PFSK-1 (cell line): ENCODE data around the gene ADAMTS2.

Source experiments
- SIN3A ChIP-seq: IDR thresholded peaks from 2 replicates; pipeline ENCODE4 v1.6.1; 2012; ENCODE audit warnings: mild to moderate bottlenecking, low read length, moderate library complexity, borderline replicate concordance; ENCODE audit not compliant: insufficient read depth
- TAF1 ChIP-seq: IDR thresholded peaks from 2 replicates; pipeline ENCODE4 v1.6.1; 2012; ENCODE audit warnings: low read length, control low read depth, borderline replicate concordance; ENCODE audit not compliant: insufficient read depth
- TF ChIP-seq, protein P1 (sequence below), 2 experiments: IDR thresholded peaks; 2 replicates each; pipeline versions ENCODE4 v1.6.1 to v1.8.0; 2011 to 2012; ENCODE audit warnings: low read depth in 2 of 2, low read length in 2 of 2, control low read depth in 1 of 2, inconsistent platforms in 1 of 2, mild to moderate bottlenecking in 1 of 2, moderate library complexity in 1 of 2; ENCODE audit not compliant: insufficient read depth in 1 of 2

DNA sequence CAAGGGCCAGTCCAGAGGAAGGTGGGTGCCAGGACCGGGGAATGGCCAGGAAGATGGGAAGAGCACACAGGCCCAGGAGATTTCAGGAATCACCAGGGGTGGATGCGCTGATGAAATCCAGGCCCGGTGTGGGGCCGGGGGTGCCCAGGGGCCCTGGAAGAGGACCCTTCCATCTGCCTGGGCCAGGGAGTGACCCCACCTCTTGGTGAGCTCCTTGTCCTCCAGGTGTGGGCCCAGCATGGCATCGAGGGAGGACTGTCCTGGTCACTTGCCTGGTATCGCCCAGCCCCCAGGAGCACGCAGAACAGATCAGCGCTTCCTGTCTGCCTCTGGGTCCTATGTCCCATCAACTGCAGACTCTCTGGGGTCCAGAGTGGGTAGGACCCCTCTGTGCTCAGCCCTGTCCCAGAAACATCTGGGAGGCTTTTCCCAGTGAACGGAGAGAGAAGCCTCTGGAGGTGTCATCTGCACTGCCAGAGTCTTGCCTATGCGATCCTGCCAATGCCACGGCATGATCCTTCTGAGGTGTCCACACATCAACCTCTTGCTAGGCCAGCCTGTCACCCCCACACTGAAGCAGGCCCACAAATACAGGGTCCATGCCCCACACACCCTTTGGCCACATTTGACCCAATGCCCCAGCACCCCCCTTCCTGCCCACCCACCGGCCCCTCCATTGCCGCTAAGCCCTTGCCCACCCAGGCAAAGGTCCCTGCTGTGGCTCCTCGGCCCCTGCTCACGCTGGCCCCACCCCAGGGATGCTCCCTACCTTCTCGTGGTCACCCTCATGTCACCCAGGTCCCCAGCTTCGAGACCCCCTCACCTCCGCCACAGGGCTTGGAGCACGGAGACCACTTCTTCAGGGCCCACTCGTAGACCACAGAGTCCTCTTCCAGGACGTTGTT is 217.9 kb downstream of the ADAMTS2 start:
- TF ChIP-seq TAF1 (no peak), SIN3A (no peak)
- TF ChIP-seq, protein P1, sequence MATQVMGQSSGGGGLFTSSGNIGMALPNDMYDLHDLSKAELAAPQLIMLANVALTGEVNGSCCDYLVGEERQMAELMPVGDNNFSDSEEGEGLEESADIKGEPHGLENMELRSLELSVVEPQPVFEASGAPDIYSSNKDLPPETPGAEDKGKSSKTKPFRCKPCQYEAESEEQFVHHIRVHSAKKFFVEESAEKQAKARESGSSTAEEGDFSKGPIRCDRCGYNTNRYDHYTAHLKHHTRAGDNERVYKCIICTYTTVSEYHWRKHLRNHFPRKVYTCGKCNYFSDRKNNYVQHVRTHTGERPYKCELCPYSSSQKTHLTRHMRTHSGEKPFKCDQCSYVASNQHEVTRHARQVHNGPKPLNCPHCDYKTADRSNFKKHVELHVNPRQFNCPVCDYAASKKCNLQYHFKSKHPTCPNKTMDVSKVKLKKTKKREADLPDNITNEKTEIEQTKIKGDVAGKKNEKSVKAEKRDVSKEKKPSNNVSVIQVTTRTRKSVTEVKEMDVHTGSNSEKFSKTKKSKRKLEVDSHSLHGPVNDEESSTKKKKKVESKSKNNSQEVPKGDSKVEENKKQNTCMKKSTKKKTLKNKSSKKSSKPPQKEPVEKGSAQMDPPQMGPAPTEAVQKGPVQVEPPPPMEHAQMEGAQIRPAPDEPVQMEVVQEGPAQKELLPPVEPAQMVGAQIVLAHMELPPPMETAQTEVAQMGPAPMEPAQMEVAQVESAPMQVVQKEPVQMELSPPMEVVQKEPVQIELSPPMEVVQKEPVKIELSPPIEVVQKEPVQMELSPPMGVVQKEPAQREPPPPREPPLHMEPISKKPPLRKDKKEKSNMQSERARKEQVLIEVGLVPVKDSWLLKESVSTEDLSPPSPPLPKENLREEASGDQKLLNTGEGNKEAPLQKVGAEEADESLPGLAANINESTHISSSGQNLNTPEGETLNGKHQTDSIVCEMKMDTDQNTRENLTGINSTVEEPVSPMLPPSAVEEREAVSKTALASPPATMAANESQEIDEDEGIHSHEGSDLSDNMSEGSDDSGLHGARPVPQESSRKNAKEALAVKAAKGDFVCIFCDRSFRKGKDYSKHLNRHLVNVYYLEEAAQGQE (IDR thresholded peaks at IDR 0.05; ENCODE audit: insufficient read depth in 1 of 2, low read depth in 2 of 2, low read length in 2 of 2): no peak
